ENCODE data around the gene RNF222. TPM values are rescaled to one million over a fixed set of nuclear protein-coding genes. Genes with fewer than 3 reads are reported as not detected.
"Not testable (repeated sequence)": the region's sequence is repeated elsewhere in the genome, so short reads cannot be mapped to it uniquely, and the experiment has no call there.

The RNF222 gene
- total and polyA plus RNA-seq, 2 experiments from 2014 or later = 0.07 TPM; not detected in 1

GRCh38 chr17:8398980-8399379 lies 1.4 kb upstream of the RNF222 start (continued):
- TF ChIP-seq REST (IDR thresholded peaks at IDR 0.05; ENCODE audit: unreplicated experiment) (peak; percentile 32), CTCF (conservative IDR thresholded peaks at IDR 0.05; ENCODE audit: low read depth in 2 of 2) (no peak), ETS1 (IDR thresholded peaks at IDR 0.05) (no peak)

- H3K79me2 ChIP-seq (replicated peaks; ENCODE audit: insufficient read depth); H3K36me3 ChIP-seq (ENCODE audit: insufficient read depth); H3F3A ChIP-seq (replicated peaks; ENCODE audit: low read depth); H4K20me1 ChIP-seq (replicated peaks; ENCODE audit: insufficient read depth); H3K4me1 ChIP-seq (ENCODE audit: insufficient read depth); H3K36me3 Mint-ChIP-seq (ENCODE audit: low read depth); H3K4me3 ChIP-seq; H2AFZ ChIP-seq; DNase-seq (ENCODE audit: low spot score); H3K9me2 ChIP-seq (ENCODE audit: insufficient read depth); H3K27ac Mint-ChIP-seq; H3K9me3 Mint-ChIP-seq; H3K27me3 Mint-ChIP-seq (ENCODE audit: insufficient read depth, low read depth, poor library complexity); H3K4me2 ChIP-seq; H3K27ac ChIP-seq (ENCODE audit: low read depth); H3K4me3 Mint-ChIP-seq; ATAC-seq; H3K4me1 Mint-ChIP-seq; H3K27me3 ChIP-seq (ENCODE audit: insufficient read depth): not testable (repeated sequence)
Measured at GRCh38 chr17:8394497-8394896, 3.1 kb downstream of the RNF222 start.

- Histone ChIP-seq H3K4me1 (ENCODE audit: insufficient read depth) (0 out of 2 replicates have a peak, but pooled peaks cover 4% of the 10 kb centered on the region), H3K79me2 (replicated peaks; ENCODE audit: insufficient read depth) (no peaks in the 10 kb centered on the region), H4K20me1 (replicated peaks; ENCODE audit: insufficient read depth) (no peaks in the 10 kb centered on the region), H3K27me3 (ENCODE audit: insufficient read depth) (no peaks in the 10 kb centered on the region), H3K4me3 (no peak overlapping the region), H3K4me2 (no peak overlapping the region), H3K36me3 (ENCODE audit: insufficient read depth) (no peaks in the 10 kb centered on the region), H2AFZ (no peak overlapping the region), H3K27ac (ENCODE audit: low read depth) (no peak overlapping the region), H3F3A (replicated peaks; ENCODE audit: low read depth) (no peaks in the 10 kb centered on the region; the same call in 1 of the 2 replicates), H3K9me2 (ENCODE audit: insufficient read depth) (no peaks in the 10 kb centered on the region)
- H3K4me3 Mint-ChIP-seq = no peak overlapping the region
- H3K36me3 Mint-ChIP-seq (ENCODE audit: low read depth) = no peaks in the 10 kb centered on the region
- H3K9me3 Mint-ChIP-seq = no peaks in the 10 kb centered on the region
- no peak for DNase-seq (ENCODE audit: low spot score)
- no peak for ATAC-seq
- no peaks in the 10 kb centered on the region for H3K27me3 Mint-ChIP-seq (ENCODE audit: insufficient read depth, low read depth, poor library complexity)
- H3K4me1 Mint-ChIP-seq = no peaks in the 10 kb centered on the region
- H3K27ac Mint-ChIP-seq = no peak overlapping the region
- TF ChIP-seq CTCF (conservative IDR thresholded peaks at IDR 0.05; ENCODE audit: low read depth in 2 of 2) = no peak
- TF ChIP-seq STAT1 (IDR thresholded peaks at IDR 0.05; ENCODE audit: unreplicated experiment) = no peak
- no peak for TF ChIP-seq NANOG (IDR thresholded peaks at IDR 0.05; ENCODE audit: borderline replicate concordance)
- TF ChIP-seq REST (IDR thresholded peaks at IDR 0.05; ENCODE audit: unreplicated experiment) = no peak
Measured at GRCh38 chr17:8393470-8394231, 4.0 kb downstream of the RNF222 start.

Measured in GM23338 (cell line).